Aorta (tissue), 5 donors: ENCODE measurements around the gene WNT7B. TPM values are rescaled to one million over a fixed set of nuclear protein-coding genes. Genes with fewer than 3 reads are reported as not detected.

Experiments
- ATAC-seq: fragments of 200-7000 bp; cut with Tn5 transposase; one replicate; pipeline ENCODE4 v1.9.1; 2022; ENCODE audit warnings: moderate library complexity; ENCODE audit not compliant: low FRiP score
- DNase-seq, 2 donors: peaks; one replicate each; pipeline ENCODE4 v3.0.0-alpha.2; 2020
- H3K27ac ChIP-seq, 2 donors: one replicate each; pipeline ENCODE4 v1.5.1; 2013; ENCODE audit warnings: low read length in 2 of 2, mild to moderate bottlenecking in 2 of 2, moderate library complexity in 2 of 2, control low read depth in 1 of 2, inconsistent platforms in 1 of 2, low read depth in 1 of 2
- H3K27me3 ChIP-seq, 2 donors: one replicate each; pipeline ENCODE4 v1.6.1; 2013; ENCODE audit warnings: control low read depth in 1 of 2, low read length in 1 of 2, mild to moderate bottlenecking in 1 of 2, moderate library complexity in 1 of 2; ENCODE audit not compliant: insufficient read depth in 2 of 2, control insufficient read depth in 1 of 2
- H3K36me3 ChIP-seq, 2 donors: one replicate each; pipeline ENCODE4 v1.6.1; 2013; ENCODE audit warnings: control low read depth in 1 of 2, low read length in 1 of 2, mild to moderate bottlenecking in 1 of 2; ENCODE audit not compliant: insufficient read depth in 2 of 2, control insufficient read depth in 1 of 2
- H3K4me1 ChIP-seq, 2 donors: one replicate each; pipeline ENCODE4 v1.6.1; 2013; ENCODE audit warnings: low read length in 2 of 2, control low read depth in 1 of 2, mild to moderate bottlenecking in 1 of 2, moderate library complexity in 1 of 2; ENCODE audit not compliant: insufficient read depth in 2 of 2, control insufficient read depth in 1 of 2
- H3K4me3 ChIP-seq, 2 donors: one replicate each; pipeline ENCODE4 v1.5.1; 2013; ENCODE audit warnings: low read length in 2 of 2, control low read depth in 1 of 2, mild to moderate bottlenecking in 1 of 2
- H3K9me3 ChIP-seq: one replicate; pipeline ENCODE4 v1.6.1; 2013; ENCODE audit warnings: mild to moderate bottlenecking, low read length; ENCODE audit not compliant: control insufficient read depth
- WGBS, 2 donors: extraction: QIAGEN DNeasy Blood & Tissue Kit; methylation state at CpG; one replicate each; pipeline ENCODE4 v1.1.7; 2013; 5-methylcytosine and 5-hydroxymethylcytosine counted together
- intact Hi-C, 2 donors: fragments of 100-400 bp; cut with DNase I; formaldehyde crosslinking; loops; one replicate each; pipeline versions ENCODE4 v1.14.2 to v1.15.0; 2022
- polyA plus RNA-seq, 2 donors: library from polyadenylated mRNA; stranded (reverse); fragments of 200-250 nt; gene quantifications; one replicate each; pipeline ENCODE4 v1.2.3, GENCODE V29; 2013
- total RNA-seq, 2 donors: library from RNA; stranded (reverse); fragmentation: NEBNext Ultra II Directional; extraction: Animal tissue kit (Norgen Biotek cat#: 25700); gene quantifications; one replicate each; pipeline ENCODE4 v1.2.1, GENCODE V29; 2021
- donor health status: healthy with polysubstance abuse.
- donor health status: Bipolar disorder and iron deficiency.
- donor health status: DM: no; HTN: no; CAD: no.
- donor health status: DM: no; HTN: no; CAD: no.
- donor health status: DM: yes; HTN: yes; CAD: no.

The WNT7B gene
- total and polyA plus RNA-seq, 4 donors: not detected

DNA sequence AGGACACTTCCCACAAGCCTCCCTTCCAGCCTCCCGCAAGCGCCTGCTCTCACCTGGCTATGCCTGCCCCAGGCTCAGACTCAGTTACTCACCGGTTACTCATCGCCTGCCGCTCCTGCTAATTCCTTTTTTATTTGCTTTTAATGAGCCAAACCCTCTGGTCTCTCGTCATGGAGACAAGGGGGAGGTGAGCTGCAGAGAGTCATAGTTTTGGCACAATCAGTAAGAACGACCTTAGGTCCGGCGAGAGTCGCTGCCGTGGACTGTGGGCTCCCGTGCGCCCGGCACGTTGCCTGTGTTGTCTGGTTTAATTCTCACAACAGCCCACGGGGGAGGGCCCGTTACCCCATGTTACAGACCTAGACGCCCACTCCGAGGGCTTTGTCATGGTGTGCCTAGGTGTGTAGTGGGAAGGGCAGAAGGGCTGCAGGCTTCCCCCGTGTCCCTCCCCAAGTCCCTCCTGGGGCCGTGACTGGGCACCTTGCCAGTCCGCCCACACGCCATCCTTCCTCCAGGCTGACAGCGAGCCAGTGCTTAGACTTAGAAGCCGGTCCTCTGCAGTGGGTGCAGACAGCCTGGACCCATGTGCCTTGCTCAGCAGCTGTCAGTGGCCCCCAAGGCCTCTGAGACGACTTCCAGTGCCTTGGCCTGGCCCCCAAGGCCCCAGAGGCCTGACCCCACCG lies 42.2 kb downstream of the WNT7B start:
- intact Hi-C loops: no loop called here
- Histone ChIP-seq H3K4me3 (no peak overlapping the region), H3K9me3 (no peaks in the 10 kb centered on the region), H3K36me3 (no peaks in the 10 kb centered on the region), H3K4me1 (no peaks in the 10 kb centered on the region), H3K27ac (no peak overlapping the region), H3K27me3 (no peaks in the 10 kb centered on the region)
- ATAC-seq: no peak
- DNase-seq: peak; percentile 70 to 84
- 4 to 5% methylated on average over 27 of the region's 27 CpGs for WGBS, 2 donors

DNA sequence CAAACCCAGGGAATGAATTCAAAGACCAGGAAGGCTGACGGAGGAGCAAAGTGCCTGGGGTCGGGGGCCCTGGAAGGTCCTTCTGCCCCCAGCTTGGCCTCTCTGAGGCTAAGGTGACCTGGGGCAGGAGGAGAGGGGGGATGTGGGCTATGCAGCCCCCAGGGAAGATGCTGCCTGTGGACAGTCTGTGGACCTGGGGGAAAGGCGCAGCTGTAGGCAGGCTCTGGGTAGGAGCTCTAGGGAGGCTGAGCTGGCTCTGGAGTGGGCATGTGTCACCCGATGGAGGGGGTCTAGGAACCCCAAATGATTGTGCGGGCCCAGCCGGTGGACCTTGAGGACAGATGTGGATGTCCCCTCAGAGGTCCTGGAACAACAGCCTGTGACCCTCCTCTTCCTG lies 42.8 kb downstream of the WNT7B start:
- 61 to 77% methylated on average over 6 of the region's 6 CpGs for WGBS, 2 donors
- Histone ChIP-seq H3K9me3 (no peaks in the 10 kb centered on the region), H3K27me3 (no peaks in the 10 kb centered on the region), H3K4me3 (no peak overlapping the region), H3K36me3 (no peaks in the 10 kb centered on the region), H3K4me1 (no peaks in the 10 kb centered on the region), H3K27ac (no peak overlapping the region)
- no peak for DNase-seq
- intact Hi-C loops: no loop called here
- ATAC-seq: no peak

DNA sequence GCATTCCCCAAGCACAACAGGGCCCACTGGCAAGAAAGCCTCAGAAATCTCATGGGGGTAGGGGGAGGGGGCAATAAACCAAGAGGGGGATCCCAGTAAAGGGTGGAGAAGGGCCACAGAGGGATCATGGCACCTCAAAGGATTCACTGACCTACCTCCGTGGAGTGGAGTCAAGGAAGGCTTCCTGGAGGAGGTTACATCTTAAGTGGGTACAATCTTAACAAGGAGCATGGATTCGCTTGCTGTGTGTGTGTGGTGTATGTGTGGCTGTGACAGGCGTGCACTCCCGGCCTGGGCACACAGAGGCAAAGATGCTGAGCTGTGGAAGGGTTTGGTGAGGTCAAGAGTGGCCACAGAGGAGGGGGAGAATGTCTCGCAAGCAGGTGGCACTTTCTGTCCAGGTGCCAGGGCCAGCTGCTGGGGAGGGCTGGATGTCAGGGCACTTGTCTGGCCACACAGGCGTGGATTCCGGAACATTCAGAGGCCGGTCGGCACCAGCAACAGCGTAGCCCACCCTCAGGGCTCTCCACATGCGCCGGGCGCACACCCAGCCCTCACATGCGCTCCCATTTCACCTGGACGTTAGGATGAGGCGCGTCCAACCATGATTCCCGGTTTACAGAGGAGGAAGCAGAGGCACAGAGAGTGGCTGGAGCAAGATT lies 43.3 kb downstream of the WNT7B start:
- Histone ChIP-seq H3K36me3 (no peaks in the 10 kb centered on the region), H3K9me3 (no peaks in the 10 kb centered on the region), H3K4me3 (no peak overlapping the region), H3K27ac (no peak overlapping the region), H3K27me3 (no peaks in the 10 kb centered on the region), H3K4me1 (no peaks in the 10 kb centered on the region)
- ATAC-seq (no peak), DNase-seq (no peak)
- intact Hi-C loops: no loop called here
- 90 to 96% methylated on average over 18 of the region's 18 CpGs for WGBS, 2 donors

DNA sequence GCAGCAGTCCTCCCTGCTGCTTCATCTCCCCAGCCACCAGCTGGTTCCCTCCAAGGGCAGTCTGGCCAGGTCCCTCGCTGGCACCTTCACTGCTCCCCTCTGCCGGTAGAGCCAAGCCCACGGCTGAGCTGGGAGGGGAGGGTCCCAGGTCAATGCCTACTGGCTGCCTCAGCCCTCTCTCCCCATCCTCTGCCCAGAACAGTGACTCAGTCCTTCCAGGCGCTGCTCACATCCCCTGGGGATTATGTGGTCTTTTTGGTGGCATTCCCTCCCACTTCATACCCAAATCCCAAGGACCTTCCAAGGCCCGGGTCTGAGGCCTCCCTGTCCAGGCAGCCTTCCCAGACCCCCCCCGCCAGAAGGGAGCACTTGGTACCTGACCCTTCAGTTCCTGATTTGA lies 44.9 kb downstream of the WNT7B start:
- no peak overlapping the region for H3K27ac ChIP-seq
- no peaks in the 10 kb centered on the region for H3K4me1 ChIP-seq
- H3K4me3 ChIP-seq: no peak overlapping the region
- H3K36me3 ChIP-seq: no peaks in the 10 kb centered on the region
- DNase-seq (no peak), ATAC-seq (no peak)
- intact Hi-C loops: no loop called here
- no peaks in the 10 kb centered on the region for H3K27me3 ChIP-seq
- no peaks in the 10 kb centered on the region for H3K9me3 ChIP-seq
- 18 to 20% methylated on average over 6 of the region's 6 CpGs for WGBS, 2 donors

DNA sequence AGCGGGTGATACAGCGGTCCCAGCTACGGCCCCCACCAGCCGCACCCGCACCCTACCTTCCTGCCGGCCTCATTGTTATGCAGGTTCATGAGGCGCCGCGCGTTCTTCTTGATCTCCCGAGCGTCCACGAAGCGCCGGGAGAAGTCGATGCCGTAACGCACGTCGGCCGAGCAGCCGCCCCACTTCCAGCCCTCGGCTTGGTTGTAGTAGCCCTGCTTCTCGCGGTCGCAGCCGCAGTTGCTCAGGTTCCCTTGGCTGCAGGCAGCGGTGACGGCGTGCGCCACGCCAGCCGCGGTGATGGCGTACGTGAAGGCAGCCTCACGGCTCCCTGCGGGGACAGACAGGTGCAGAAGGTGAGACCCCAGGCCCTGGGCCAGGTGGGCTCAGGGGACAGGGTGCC lies 45.9 kb downstream of the WNT7B start:
- DNase-seq (no peak), ATAC-seq (no peak)
- no peak overlapping the region for H3K27ac ChIP-seq
- H3K9me3 ChIP-seq: no peaks in the 10 kb centered on the region
- no peaks in the 10 kb centered on the region for H3K4me1 ChIP-seq
- intact Hi-C loops: no loop called here
- 75 to 90% methylated on average over 32 to 38 of the region's 38 CpGs for WGBS, 2 donors
- no peaks in the 10 kb centered on the region for H3K36me3 ChIP-seq
- no peak overlapping the region for H3K4me3 ChIP-seq
- no peaks in the 10 kb centered on the region for H3K27me3 ChIP-seq

DNA sequence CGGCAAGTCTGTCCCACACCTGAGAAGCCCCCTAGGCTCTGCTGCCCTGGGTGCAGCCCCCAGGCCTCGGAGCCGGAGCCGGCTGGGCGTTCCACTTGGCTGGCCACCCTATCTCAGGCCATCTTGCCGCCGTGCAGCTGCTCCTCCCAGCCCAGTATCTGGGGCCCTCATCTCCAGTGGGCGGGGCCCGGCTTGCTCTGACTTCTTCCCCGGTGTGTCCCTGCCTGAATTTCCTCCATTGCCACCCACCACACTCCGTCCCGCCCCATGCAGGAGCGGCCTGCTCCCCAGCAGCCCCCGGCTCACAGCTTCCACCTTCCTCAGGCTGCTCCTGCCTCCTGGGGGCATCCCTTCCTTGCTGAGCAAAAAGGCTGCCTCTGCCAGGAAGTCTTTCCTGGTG lies 46.6 kb downstream of the WNT7B start:
- H3K36me3 ChIP-seq: no peaks in the 10 kb centered on the region
- intact Hi-C loops: no loop called here
- no peaks in the 10 kb centered on the region for H3K9me3 ChIP-seq
- H3K27me3 ChIP-seq: no peaks in the 10 kb centered on the region
- DNase-seq: no peak
- WGBS, 2 donors: 91% methylated on average over 12 to 14 of the region's 14 CpGs
- ATAC-seq: no peak
- no peaks in the 10 kb centered on the region for H3K4me1 ChIP-seq
- H3K4me3 ChIP-seq: no peak overlapping the region
- H3K27ac ChIP-seq: no peak overlapping the region

DNA sequence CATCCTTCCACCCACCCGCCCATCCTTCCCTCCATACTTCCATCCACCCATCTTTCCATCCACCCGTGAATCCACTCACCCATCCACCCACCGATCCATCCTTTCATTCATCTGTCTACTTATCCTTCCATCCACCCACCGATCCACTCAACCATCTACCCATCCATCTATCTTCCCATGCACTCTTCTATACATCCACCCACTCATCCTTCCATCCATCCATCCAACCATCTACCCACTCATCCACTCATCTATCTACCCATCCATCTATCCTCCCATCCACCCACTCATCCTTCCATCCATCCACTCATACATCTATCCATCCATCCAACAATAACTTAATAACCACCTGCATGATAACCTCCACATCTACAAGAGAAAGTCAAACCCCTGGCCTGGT lies 47.3 kb downstream of the WNT7B start:
- H3K27me3 ChIP-seq: no peaks in the 10 kb centered on the region
- no peaks in the 10 kb centered on the region for H3K4me1 ChIP-seq
- ATAC-seq (no peak), DNase-seq (no peak)
- H3K9me3 ChIP-seq: no peaks in the 10 kb centered on the region
- intact Hi-C loops: no loop called here
- no peak overlapping the region for H3K4me3 ChIP-seq
- no peaks in the 10 kb centered on the region for H3K36me3 ChIP-seq
- WGBS, 2 donors: 98 to 99% methylated on average over 4 of the region's 4 CpGs
- H3K27ac ChIP-seq: no peak overlapping the region

DNA sequence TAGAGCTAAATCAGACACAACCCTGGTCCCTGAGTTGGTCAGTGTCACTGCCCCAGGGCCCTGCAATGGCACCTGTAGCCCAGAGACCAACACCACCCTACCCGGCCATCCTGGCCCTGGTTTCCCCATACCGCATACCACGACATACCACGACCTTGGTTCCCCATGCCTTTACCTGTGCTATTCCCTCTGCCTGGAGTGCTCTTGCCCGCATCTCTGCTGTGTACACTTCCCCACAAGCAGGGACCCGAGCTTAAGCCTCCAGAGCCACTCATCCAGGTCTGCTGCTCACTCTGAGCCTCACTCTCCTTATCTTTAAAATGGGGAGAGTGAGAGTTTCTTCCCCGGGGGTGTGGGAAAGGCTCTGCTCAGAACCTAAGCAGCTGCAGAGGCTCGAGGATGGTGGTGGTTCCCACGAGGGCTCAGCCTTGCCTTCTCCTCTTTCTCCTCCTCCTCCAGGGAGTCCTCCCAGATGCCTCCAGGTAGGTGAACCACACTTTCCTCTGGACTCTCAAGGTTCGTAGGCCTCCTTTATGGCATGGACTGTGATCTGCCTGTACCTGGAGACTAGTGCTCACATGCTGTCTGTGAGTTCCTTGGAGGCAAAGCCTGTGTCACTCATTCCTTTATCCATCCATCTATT lies 48.1 kb downstream of the WNT7B start:
- intact Hi-C loops: no loop called here
- Histone ChIP-seq H3K4me1 (no peaks in the 10 kb centered on the region), H3K4me3 (no peak overlapping the region), H3K27ac (no peak overlapping the region), H3K9me3 (no peaks in the 10 kb centered on the region), H3K36me3 (no peaks in the 10 kb centered on the region), H3K27me3 (no peaks in the 10 kb centered on the region)
- DNase-seq: no peak
- WGBS, 2 donors: 94% methylated on average over 10 of the region's 10 CpGs
- ATAC-seq: no peak

DNA sequence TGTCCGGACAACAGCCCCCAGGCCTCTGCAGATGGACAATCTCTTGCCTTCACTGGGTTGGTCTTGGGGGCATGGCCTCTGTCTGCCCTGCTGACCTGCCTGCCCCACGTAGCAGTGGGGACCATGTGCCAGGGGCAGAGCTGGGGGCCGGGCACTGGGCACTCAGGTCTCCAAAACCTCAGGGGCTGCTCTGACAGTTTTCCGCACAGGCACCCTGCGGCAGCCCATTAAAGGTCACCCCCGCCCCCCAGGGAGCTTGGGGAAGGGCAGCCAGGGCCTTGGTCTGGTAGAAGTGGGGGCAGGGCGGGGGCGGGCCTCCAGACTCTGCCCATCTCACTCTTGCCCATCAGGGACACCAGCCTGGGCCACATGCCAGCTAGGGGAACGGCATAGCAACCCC lies 49.9 kb downstream of the WNT7B start:
- Histone ChIP-seq H3K4me1 (no peaks in the 10 kb centered on the region), H3K4me3 (no peak overlapping the region), H3K36me3 (no peaks in the 10 kb centered on the region), H3K9me3 (no peaks in the 10 kb centered on the region), H3K27ac (no peak overlapping the region), H3K27me3 (no peaks in the 10 kb centered on the region)
- no peak for DNase-seq
- 94 to 96% methylated on average over 9 of the region's 9 CpGs for WGBS, 2 donors
- intact Hi-C loops: no loop called here
- ATAC-seq: no peak
